ENCODE measurements around the gene PRPF31.
A peak's percentile ranks its signal among the peaks of the same experiment; 100 is the strongest.

DNA sequence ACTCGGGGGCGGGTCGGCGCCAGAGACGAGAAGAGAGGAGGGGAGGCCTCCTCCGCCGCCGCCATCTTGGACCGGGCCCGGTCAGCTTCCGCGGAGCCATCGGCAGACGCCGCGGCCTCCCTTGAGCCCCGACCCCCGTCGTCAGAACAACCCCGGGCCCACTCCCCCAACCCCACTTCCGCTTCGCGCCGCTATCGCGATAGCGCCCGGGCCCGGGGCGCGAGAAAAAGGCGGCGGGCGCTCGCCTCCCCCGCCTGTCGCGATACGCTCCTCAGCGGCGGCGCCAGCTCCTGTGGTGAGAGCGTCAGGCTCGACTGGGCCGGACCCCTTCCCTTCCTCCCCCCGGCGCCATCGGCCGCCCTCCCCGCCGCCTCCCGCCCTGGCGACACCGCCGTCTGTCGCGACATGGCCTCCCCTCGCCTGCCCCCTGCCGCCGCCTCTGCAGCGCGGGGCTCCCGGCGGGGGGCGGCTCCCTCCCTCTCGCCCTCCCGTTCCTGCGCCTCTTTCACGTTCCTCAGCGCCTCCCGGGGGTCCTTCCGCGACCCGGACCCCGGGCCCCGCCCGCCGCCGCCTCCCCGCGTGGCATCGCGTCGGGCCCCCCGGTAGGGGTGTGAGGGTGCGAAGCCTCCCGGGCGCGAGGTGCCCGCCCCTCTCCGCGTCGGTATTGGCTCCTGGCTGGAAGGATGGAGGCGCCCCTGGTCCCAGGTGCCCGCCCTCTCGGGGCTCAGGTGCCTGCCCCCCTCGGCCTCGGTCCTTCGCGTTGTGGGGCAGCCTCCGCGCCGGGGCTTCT, 22.3 kb downstream of the PRPF31 start, which contains the start of gene CNOT3:
- TF ChIP-seq POLR2A (IDR thresholded peaks at IDR 0.05) (peak in 2 of 4 donors; percentile 63 to 69), EP300 (IDR thresholded peaks at IDR 0.05) (no peak)
- TF ChIP-seq, protein P1, sequence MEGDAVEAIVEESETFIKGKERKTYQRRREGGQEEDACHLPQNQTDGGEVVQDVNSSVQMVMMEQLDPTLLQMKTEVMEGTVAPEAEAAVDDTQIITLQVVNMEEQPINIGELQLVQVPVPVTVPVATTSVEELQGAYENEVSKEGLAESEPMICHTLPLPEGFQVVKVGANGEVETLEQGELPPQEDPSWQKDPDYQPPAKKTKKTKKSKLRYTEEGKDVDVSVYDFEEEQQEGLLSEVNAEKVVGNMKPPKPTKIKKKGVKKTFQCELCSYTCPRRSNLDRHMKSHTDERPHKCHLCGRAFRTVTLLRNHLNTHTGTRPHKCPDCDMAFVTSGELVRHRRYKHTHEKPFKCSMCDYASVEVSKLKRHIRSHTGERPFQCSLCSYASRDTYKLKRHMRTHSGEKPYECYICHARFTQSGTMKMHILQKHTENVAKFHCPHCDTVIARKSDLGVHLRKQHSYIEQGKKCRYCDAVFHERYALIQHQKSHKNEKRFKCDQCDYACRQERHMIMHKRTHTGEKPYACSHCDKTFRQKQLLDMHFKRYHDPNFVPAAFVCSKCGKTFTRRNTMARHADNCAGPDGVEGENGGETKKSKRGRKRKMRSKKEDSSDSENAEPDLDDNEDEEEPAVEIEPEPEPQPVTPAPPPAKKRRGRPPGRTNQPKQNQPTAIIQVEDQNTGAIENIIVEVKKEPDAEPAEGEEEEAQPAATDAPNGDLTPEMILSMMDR (IDR thresholded peaks at IDR 0.05): no peak
